PFSK-1 (cell line): ENCODE data around the gene DISC1.

Experiments
- POLR2AphosphoS5 ChIP-seq: IDR thresholded peaks from 2 replicates; pipeline ENCODE4 v1.6.1; 2012; ENCODE audit warnings: low read depth, mild to moderate bottlenecking, control low read depth, low read length, moderate library complexity
- REST ChIP-seq, 2 experiments: IDR thresholded peaks; 2 replicates each; pipeline versions ENCODE4 v1.6.1 to v1.8.0; 2011 to 2012; ENCODE audit warnings: low read depth in 2 of 2, low read length in 2 of 2, control low read depth in 1 of 2, inconsistent platforms in 1 of 2, mild to moderate bottlenecking in 1 of 2, moderate library complexity in 1 of 2; ENCODE audit not compliant: insufficient read depth in 1 of 2
- SIN3A ChIP-seq: IDR thresholded peaks from 2 replicates; pipeline ENCODE4 v1.6.1; 2012; ENCODE audit warnings: mild to moderate bottlenecking, low read length, moderate library complexity, borderline replicate concordance; ENCODE audit not compliant: insufficient read depth
- TAF1 ChIP-seq: IDR thresholded peaks from 2 replicates; pipeline ENCODE4 v1.6.1; 2012; ENCODE audit warnings: low read length, control low read depth, borderline replicate concordance; ENCODE audit not compliant: insufficient read depth

DNA sequence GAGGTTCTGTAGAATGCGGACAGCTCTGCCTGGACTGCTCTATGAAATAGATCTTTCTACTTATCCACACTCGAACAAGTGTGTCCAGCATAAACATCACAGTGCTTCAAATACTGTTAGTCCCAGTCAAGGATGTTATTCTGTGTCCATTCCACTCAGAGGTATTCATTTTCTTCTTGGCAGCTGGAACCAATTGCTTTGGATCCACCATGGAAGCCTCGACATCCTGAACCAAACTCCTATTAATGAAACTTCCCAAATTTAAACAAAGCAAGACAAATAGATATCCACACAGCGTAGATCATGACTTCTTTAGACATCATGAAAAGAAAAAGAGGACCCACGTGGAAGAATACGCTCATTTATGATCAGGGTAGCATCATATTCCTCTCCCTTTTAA is 95.8 kb downstream of the DISC1 start:
- TF ChIP-seq POLR2AphosphoS5 (no peak), TAF1 (no peak), REST (IDR thresholded peaks at IDR 0.05; ENCODE audit: insufficient read depth in 1 of 2, low read depth in 2 of 2, low read length in 2 of 2) (no peak), SIN3A (no peak)
